DND-41 (cell line): ENCODE results near the gene ABAT.

Source experiments
- CTCF ChIP-seq: IDR thresholded peaks from 2 replicates; pipeline ENCODE4 v1.5.1; 2012; ENCODE audit warnings: borderline replicate concordance, low read length, moderate library complexity, mild to moderate bottlenecking; ENCODE audit not compliant: poor library complexity, severe bottlenecking; ENCODE audit errors: extremely low read depth
- EZH2 ChIP-seq: IDR thresholded peaks from 3 replicates; pipeline ENCODE4 v1.6.1; 2012; ENCODE audit warnings: borderline replicate concordance, low read depth, mild to moderate bottlenecking, moderate library complexity, low read length, inconsistent platforms; ENCODE audit not compliant: severe bottlenecking

- TF ChIP-seq CTCF (no peak), EZH2 (no peak)
Measured at GRCh38 chr16:8768692-8769091, 94.3 kb downstream of the ABAT start.
